Coronary artery (tissue), 2 donors: ENCODE measurements around the gene ACTR1A.
A peak's percentile ranks its signal among the peaks of the same experiment; 100 is the strongest.

Experiments
- DNase-seq: peaks from one replicate; pipeline ENCODE4 v3.0.0-alpha.2; 2017; ENCODE audit warnings: low spot score
- H3K27ac ChIP-seq, 2 donors: fragments of 200-600 bp; sonication (generic); one replicate each; pipeline ENCODE4 v1.5.1; 2016 to 2019
- H3K4me3 ChIP-seq: fragments of 200-600 bp; sonication (generic); 2 replicates; pipeline ENCODE4 v1.5.1; 2016; ENCODE audit warnings: mild to moderate bottlenecking, moderate library complexity
- CTCF ChIP-seq: fragments of 200-600 bp; sonication (generic); IDR thresholded peaks from one replicate; pipeline ENCODE4 v1.5.1; 2019; ENCODE audit warnings: antibody characterized with exemption

The ACTR1A gene

GRCh38 chr10:102499356-102499755 is 3.2 kb downstream of the ACTR1A start:
- no peak for TF ChIP-seq CTCF
- no peak overlapping the region for H3K27ac ChIP-seq
- H3K4me3 ChIP-seq = no peak overlapping the region
- DNase-seq = no peak

DNA sequence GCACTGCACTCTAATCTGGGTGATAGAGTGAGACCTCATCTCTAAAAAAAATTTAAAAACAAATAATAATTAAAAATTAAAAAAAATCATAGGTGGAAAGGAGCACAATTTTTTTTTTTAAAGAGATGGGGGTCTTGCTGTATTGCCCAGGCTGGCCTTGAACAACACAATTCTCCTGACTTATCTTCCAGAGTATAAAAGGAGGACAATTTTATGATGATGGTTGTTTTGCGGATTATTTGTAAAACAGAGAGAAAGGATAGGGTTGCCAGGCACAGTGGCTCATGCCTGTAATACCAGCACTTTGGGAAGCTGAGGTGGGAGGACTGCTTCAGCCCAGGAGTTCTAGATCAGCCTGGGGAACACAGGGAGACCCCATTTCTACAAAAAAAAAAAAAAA is 5.0 kb downstream of the ACTR1A start:
- no peak overlapping the region for H3K4me3 ChIP-seq
- DNase-seq = no peak
- H3K27ac ChIP-seq = no peak overlapping the region
- no peak for TF ChIP-seq CTCF

GRCh38 chr10:102493771-102494170 is 8.7 kb downstream of the ACTR1A start:
- DNase-seq = no peak

GRCh38 chr10:102492983-102493382 is 9.5 kb downstream of the ACTR1A start:
- no peak for DNase-seq
- H3K4me3 ChIP-seq = no peak overlapping the region
- TF ChIP-seq CTCF = no peak
- peak overlapping the region in 1 of 2 donors; percentile 61 for H3K27ac ChIP-seq

More at GRCh38 chr10:102493771-102494170, 8.7 kb downstream of the ACTR1A start:
- H3K27ac ChIP-seq = peak overlapping the region in 1 of 2 donors; percentile 21
- no peak overlapping the region for H3K4me3 ChIP-seq
- TF ChIP-seq CTCF = no peak

DNA sequence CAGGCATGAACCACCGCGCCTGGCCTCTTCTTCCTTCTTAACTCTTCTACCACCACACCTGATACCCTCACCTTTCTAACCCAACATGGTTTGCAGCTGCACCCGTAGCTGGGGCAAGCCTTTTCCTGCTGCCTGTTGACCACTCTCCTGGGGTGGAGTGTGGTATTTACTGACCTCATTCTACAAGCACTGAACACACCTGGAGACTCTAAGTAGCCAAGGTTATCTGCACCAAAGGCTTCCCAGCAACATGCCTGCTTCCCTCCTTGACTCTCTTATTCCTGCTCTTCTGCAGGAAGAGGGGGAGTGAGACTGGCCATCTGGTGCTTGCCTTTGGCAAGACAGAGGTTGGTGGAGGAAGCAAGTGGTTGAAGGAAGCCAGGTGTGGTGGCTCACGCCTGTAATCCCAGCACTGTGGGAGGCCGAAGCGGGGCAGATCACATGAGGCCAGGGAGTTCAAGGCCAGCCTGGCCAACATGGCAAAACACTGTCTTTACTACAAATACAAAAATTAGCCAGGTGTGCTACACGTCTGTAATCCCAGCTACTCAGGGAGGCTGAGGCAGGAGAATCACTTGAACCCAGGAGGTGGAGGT is 10.1 kb downstream of the ACTR1A start:
- no peak for DNase-seq
- Histone ChIP-seq H3K27ac (peak overlapping the region in 1 of 2 donors; percentile 61), H3K4me3 (no peak overlapping the region)
- TF ChIP-seq CTCF = no peak

- no peak for DNase-seq
- H3K4me3 ChIP-seq = no peak overlapping the region
- no peak for TF ChIP-seq CTCF
- H3K27ac ChIP-seq = no peak overlapping the region
Observed at GRCh38 chr10:102491136-102491535, 11.4 kb downstream of the ACTR1A start.

GRCh38 chr10:102485093-102485784 is 17.3 kb downstream of the ACTR1A start:
- H3K27ac ChIP-seq = no peak overlapping the region
- no peak for DNase-seq
- H3K4me3 ChIP-seq = no peak overlapping the region
- no peak for TF ChIP-seq CTCF
